CMK (cell line): ENCODE results near the gene LPIN1.

Experiments
- DNase-seq: peaks from one replicate; pipeline ENCODE4 v3.0.0-alpha.2; 2010; ENCODE audit warnings: low read depth

Gene LPIN1, protein sequence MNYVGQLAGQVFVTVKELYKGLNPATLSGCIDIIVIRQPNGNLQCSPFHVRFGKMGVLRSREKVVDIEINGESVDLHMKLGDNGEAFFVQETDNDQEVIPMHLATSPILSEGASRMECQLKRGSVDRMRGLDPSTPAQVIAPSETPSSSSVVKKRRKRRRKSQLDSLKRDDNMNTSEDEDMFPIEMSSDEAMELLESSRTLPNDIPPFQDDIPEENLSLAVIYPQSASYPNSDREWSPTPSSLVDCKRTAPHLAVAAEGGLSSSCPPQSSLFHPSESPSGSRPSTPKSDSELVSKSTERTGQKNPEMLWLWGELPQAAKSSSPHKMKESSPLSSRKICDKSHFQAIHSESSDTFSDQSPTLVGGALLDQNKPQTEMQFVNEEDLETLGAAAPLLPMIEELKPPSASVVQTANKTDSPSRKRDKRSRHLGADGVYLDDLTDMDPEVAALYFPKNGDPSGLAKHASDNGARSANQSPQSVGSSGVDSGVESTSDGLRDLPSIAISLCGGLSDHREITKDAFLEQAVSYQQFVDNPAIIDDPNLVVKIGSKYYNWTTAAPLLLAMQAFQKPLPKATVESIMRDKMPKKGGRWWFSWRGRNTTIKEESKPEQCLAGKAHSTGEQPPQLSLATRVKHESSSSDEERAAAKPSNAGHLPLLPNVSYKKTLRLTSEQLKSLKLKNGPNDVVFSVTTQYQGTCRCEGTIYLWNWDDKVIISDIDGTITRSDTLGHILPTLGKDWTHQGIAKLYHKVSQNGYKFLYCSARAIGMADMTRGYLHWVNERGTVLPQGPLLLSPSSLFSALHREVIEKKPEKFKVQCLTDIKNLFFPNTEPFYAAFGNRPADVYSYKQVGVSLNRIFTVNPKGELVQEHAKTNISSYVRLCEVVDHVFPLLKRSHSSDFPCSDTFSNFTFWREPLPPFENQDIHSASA

DNA sequence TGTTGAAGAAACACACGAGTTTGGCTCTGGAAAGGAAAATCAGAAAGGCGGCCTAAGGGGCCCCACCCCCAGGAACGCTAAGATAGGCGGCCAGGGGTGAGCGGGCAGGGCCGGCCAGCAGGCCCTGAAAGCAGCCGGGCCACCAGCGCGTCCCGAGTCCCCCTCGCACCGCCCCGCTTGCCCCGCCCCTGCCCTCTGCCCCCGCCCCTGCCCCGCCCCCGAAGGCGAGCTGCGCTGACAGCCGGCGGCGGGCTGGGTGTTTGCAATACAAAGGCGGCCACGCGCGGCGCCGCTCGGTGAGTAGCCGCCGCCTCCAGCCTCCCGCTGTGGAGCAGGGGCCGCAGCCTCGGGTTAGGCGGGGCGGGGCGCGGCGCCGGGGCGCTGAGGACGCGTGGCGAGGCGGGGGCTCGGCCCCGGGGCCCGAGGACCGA, at the start of gene LPIN1:
LPIN1 (plus strand) TSS at position 257 of the 431 bp plus-strand sequence. CDS start 18,910 bp downstream, outside the sequence.
- peak; percentile 66 for DNase-seq

DNA sequence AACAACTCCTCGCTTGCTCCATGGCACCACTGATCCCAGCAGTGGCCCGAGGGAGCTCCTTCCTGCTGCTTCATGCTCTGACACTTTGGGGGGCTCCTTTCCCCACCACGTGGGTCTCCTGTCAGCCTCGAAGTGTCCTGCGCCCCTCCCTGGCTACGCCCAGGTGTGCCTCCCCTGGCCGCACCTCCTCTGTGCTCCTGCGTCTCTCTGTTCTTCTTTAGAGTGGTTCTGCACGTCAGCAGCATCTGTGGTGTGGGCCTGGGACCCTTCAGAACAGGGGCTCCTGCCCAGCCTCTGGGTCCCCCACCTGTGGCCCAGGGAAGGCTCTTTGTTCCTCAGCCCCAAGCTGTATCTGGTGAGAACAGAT, 49.7 kb upstream of the LPIN1 start:
- no peak for DNase-seq

DNA sequence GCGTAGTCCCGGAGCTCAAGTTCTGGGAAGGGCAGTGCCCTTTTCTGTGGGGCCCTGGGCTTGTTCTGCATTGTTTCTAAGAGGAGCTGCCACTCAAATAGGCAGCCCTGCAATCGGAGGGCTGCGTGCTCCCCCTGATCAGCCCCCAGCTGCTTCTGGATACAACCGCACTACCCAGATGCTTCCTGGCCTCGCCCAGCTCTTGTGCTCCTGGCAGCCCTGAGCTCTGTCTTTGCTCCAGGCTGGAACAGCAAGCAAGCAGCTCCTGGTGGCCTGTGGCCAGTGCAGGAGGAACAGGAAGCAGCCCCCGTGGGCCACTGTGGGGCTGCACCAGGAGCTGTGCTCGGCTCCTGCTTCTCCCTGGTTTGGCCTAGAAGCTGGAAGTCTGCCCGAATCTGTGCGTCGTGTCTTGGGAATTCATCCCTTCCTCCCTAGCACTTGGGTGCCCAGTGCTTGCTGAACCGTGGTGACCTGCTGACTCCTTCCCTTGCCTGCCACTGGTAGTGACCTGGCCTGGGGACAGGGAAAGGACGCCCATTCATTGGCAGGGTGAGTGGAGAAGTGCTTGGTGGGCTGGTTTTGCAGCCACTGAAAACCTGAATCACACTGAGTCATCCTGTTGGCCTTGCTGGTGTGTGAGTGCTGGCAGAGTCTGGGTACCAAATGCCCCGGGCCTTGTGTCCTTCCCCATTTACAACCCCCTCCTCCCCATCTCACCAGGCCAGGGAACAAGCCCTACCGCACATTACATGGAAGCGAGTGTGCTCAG, 49.1 kb upstream of the LPIN1 start:
- DNase-seq, result peak; percentile 94

DNA sequence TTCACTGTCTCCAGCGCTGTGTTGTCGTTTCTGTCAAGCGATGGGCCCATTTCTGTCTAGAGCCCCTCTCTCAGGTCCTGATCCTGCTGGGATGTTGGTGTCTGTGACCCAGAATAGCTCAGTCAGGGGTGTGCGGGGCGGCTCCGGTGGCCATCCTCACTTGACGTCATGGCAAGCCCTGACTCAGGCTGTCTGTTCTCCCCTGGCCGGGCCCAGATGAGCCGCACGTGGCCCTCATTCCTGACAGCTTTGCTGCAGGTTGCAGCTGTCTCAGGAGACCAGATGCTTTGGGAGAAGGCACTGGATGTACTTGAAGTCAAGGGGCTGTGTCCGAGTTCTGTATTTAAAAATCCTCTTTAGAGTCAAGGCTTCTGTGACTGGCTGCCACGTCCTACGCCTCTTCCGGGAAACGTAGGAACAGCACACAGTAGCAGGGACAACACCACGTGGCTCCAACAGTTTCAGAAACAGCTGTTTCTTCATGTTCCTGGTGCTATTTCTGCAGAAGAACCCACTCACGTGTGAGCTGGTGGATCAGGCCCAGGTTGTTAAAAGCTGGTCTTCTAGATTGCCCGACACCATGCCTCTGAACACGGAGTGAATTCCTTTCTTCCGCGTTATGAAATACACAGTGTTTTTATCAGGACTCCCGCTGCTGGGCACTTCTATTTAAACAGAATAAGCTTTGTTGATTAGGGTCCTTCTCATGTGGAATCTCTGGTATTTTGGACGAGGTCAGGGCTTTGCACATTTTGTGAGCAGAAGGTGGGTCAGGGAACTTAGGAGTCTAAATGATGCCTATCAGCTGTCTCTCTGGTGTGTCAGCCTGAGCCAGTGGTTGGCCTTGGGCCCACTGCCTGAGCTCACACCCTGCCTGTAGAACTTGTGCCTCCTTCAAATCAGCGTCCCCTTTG, 48.2 kb upstream of the LPIN1 start:
- DNase-seq, result no peak

DNA sequence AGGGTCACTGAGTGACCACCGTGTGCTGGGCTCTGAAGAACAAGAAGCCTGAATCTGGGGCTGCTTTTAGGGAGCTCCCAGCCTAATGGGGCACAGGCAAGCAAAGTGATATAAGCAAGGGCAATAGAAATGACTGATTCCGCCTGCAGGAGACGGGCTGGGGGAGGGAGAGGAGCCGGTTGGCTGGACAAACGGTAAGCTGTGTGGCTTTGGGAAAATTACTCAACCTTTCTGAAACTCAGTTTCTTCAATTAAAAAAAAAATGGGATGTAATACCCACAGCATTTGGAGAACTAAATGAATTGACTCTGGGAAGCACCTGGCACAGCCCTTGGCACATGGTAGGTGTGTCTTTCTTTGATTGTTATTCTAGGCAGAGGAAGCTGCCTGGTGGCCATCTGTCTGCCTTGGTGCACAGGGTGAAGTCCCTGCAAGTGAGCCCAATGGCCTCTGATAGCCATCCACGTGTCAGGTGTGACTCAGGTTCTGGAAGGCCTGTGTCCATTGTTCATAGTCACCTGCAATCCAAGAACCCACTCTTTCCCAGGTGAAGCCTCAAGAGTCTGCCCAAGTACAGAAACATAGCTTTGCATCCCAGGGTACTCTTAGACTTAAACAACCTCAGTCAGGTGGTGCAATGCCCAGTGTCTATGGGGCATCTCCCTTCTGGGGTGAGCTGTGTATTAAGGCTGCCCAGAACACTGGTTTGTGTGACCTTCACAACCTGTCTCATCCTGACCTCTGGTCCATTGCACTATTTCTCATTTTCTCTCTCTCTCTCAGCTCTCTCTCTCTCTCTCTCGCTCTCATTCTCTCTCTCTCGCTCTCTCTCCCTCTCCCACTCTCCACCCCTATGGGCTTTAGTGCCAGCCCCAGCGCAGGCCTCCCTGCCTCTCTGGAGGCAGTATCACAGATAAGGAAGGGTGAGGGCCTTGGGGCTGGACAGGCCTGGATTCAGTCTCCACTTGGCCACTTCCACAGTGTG, 46.5 kb upstream of the LPIN1 start:
- no peak for DNase-seq

DNA sequence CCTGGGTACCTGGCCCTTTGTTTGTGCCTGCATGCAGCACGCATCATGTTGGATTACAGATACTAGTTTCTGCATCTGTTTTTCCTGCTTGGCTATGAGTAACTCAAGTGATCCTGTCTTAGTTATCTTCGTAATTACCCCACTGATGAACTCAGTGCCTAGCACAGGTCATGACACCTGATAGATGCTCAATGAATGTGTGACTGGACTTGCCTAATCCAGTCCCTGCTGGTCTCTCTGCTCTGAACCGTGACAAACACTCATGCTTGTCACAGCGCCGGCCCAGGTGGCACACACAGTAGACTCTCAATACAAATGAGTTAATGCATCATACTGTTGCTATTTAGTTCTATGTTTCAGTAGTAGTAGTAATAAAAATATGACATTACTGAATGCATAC, 45.2 kb upstream of the LPIN1 start:
- DNase-seq, result no peak

DNA sequence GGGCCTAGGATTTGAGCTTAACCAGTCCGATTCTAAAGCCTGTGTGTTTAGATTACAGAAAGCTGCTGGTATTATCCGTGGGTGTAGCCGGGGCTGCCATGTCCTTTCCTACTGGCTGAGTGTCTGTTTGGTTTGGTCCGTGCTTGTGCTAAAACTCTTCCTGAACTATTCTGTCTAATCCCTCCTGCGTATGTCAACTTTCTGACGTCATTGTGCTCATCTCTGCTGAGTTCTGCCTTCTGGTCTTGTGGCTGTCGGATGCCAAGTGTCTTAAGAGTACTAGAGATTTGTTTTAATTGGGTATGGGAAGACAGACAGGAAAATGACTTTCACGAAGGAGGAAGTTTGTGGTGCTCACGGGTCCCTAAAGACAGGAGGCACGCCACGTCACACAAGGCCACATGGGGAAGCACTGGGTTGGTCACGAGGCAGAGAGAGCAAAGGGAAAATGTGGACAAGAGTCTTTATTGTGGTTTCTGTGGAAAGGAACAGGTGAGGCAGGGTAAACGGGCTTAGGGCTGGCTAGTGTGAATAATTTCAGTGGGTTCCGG, 44.6 kb upstream of the LPIN1 start:
- no peak for DNase-seq

DNA sequence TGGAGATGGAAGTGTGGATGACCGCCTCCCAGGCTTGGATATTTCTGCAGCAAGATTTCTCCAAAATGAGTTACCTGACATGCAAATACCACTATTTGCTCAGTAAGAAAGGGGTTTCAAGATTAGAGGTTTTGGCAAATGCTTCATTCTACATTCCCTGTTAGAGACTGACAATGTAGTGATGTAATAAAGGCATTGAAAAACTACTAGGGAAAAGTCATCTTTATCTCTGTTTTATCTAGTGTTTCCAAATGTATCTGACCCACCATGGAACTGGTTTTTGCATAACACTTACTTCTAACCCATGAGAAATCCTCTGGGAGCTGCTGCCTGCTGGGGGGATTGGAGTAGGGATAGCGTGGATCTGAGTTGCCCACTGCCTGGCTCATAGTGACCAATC, 43.5 kb upstream of the LPIN1 start:
- no peak for DNase-seq

DNA sequence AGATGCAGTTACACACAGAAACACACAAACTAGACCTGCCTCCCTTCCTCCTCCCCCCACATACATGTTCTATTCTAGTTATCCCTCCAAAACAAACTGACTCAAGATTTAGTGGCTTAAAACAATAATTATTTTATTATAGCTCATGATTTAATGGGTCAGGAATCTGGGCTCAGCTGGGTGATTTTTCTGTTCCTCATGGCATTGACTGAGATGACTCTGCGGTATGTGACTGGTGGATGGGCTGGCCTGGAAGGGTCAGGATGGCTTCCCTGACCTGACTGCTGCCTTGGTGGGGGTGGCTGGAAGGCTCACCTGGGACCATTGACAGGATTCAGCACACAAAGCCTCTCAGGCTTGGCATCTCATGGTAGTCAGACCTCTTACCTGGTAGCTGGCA, 42.7 kb upstream of the LPIN1 start:
- DNase-seq, result no peak

DNA sequence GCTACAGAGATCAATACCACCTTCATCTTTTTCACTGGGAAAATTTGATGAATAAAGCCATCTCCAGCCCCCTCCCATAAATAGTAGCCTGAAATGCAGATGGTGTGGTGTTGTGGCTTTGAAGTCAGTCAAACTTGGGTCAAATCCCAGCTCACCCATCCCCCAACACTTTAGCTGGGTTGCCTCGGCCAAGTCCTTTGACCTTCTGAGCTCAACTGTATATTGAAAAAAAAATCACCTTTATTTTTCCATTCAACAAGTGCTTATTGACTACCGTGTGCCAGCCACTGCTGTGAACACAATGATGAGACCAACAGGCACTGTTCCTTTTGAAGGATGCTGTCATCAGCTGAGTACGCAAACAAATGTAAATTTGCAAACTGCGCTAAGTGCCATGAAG, 41.4 kb upstream of the LPIN1 start:
- DNase-seq, result no peak

DNA sequence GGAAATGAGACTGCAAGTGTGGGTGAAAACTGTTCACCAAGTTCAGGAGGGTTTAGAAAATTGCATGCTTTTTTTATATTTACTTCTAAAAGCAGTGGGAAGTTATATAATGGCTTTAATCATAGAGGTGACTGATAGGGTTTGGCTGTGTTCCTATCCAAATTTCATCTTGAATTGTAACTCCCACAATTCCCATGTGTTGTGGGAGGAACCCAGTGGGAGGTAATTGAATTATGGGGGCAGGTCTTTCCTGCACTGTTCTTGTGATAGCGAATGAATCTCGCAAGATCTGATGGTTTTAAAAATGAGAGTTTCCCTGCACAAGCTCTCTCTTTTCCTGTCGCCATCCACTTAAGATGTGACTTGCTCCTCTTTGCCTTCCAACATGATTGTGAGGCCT, 40.7 kb upstream of the LPIN1 start:
- no peak for DNase-seq

DNA sequence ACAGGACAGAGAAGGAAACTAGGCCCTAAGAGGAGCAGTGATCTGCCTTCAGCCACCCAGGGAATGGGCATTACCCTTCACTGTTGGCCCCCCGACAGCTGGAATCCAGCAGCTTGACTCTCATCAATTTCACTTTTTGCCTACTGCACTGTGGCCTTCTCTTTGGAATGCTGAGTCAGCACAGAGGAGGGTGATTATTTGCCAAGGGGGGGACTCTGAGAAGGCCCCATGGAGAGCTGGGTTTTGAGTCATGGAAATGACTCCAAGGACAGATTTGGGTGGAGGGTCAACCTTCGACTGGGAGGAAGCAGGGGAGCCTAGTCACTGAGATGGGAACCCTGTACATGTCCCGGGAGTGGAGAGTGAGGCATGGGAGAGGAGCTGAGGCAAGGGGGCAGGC, 38.3 kb upstream of the LPIN1 start:
- DNase-seq, result no peak

DNA sequence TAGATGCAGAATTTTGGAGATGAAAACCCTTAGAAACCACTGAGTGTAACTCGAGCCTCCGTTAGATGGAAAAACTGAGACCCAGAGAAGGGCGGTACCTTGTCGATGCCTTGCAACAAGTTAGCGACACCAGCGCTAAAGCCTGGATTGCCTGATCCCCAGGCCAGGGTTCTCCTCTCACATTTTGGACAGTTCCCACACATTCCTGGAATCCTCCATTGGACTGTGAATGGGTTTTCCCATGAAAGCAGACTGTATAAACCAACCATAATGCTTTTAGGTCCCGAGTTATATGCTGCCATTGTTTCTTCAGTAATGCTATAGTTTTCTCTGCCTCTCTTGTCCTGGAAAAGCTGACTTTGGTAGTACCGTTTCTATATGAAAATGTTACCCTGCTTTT, 37.1 kb upstream of the LPIN1 start:
- DNase-seq, result no peak

DNA sequence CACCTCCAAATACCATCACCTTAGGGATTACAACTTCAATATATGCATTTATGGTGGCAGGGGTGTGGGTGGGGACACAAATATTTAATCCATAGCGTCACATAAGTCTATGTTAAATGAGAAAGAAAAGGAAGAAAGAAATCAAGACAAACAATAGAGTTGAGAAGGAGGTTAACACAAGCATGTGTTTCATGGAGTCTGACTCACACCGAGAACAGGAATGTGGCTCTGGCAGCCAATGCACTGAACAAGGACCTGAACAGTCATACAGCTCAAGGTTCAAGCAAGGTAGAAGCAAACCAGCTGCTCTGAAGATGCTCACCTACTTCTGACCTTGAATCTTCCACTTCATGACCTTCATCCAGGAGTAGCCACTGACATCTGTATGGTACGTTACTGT, 36.2 kb upstream of the LPIN1 start:
- no peak for DNase-seq

DNA sequence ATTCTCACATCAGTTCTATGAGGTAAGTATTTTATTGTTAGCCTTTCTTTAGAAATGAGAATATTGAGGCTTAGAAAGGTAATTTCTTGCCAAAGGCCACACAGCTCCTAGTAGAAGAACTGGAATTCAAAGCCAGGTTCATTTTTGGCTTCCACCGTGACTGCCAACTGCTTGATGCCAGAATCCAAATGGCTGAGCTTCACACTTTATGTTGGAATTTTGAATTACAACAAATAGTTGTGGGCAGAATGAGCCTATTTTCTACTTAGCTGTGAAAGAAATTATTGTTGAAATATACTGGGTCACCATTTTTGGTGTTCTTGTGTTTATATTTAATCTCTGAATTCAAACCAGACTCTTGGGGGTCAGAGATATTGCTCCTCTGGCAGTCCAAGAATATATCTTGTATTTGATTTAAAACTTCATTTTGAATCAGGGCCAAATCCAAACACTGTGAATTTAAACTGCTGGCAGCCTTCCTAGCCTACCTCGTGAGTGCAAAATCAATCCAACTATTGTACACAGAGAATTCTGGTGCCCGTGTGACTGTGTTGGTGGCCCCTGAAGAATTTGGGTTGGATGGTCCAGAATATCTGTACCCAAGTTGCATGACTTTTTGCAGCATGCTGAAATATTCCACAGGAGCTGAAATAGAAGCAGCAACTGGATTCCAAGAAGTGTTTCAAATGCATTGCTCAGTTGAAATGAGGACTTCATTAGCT, 35.6 kb upstream of the LPIN1 start:
- DNase-seq, result no peak

DNA sequence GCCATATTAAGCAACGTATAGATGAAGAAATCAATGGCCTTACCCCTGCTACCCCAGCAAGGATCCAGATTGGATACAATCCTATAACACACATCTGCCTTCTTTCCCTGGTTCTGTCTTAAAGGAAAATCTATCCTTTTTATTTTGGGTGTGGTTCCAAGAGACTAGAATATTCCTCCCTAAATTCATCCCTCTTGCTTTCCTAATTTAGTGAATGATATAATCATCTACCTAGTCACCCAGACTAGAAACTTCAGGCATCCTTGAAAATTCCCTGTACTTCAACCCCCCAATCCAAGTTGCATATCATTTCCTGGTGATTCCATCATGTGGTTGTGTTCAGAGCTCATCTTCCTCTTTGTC, 35.1 kb upstream of the LPIN1 start:
- no peak for DNase-seq

DNA sequence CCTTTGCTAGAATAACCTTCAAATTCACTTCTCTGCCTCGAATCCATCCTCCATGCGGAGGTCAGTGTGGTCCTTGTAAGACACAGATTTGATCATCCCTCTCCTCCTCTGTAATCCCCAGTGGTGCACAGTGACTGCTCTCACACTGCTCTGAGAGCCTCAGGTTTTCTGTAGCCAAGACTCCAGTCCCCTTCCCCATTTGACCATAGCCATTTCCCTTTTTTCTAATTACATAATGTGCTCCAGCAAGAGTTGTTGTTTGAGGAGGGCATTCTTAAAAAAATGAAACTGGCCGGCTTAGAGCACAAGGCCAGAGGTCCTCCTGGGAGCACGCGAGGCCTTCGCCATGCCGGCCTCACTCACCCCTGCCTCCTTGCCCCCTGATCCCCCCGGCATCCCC, 34.7 kb upstream of the LPIN1 start:
- no peak for DNase-seq

DNA sequence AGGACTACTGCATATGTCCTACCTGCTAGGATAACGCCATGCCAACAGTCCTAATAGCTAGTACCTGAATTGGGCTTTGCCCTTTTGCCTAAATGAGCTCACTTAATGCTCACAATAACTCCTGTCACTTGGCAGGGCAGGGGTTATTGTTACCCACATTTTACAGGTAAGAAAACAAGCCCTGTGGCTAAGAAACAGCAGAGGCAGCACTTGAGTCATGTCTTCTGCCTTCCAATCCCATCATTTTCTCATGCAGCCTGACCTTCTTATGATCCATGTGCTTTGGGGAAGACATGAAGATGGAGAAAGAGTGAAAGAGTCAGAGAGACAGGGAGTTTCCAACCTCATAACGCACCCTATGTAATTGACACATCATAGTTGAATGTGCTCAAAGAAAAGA, 33.6 kb upstream of the LPIN1 start:
- no peak for DNase-seq

DNA sequence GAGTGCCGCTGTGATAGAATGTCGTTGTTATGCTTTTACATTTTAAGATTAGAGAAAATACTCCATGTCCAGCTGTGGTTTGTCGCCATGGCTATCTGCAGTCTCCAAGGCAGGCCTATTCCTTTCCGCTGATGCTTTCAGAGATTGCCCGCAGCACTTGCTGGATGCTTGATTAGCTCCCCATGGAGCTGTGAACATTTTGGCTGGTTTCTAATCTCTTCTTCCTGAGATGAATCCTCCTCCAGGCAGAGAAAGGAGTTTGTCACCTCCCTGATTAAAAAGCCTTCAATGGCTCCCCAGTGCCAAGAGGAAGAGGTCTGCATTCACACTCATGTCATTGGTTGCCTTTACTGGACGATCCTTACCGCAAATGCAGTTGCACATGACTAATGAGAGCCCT, 32.6 kb upstream of the LPIN1 start:
- no peak for DNase-seq
